GM12878 (cell line): ENCODE measurements around the gene CD63. TPM values are rescaled to one million over a fixed set of nuclear protein-coding genes. Genes with fewer than 3 reads are reported as not detected.
A peak's percentile ranks its signal among the peaks of the same experiment; 100 is the strongest.

Experiments
- BACH1 ChIP-seq: fragments of 450-650 bp; IDR thresholded peaks from 2 replicates; pipeline ENCODE4 v1.6.1; 2017; ENCODE audit warnings: mild to moderate bottlenecking, borderline replicate concordance
- E2F4 ChIP-seq: IDR thresholded peaks from 2 replicates; pipeline ENCODE4 v1.6.1; 2012; ENCODE audit warnings: low read depth, low read length, improper control_type of control experiment
- MTA2 ChIP-seq: fragments of 450-650 bp; IDR thresholded peaks from 2 replicates; pipeline ENCODE4 v1.6.1; 2016; ENCODE audit warnings: low read depth, mild to moderate bottlenecking, moderate library complexity
- MYB ChIP-seq: fragments of 150-350 bp; IDR thresholded peaks from 2 replicates; pipeline ENCODE4 v1.6.1; 2014; ENCODE audit warnings: mild to moderate bottlenecking, low read depth, low read length, borderline replicate concordance
- PBX3 ChIP-seq: IDR thresholded peaks from 2 replicates; pipeline ENCODE4 v1.6.1; 2011; ENCODE audit warnings: mild to moderate bottlenecking, low read depth, low read length, moderate library complexity; ENCODE audit not compliant: insufficient replicate concordance
- POLR2A ChIP-seq: IDR thresholded peaks from 2 replicates; pipeline ENCODE4 v1.6.1; 2011; ENCODE audit warnings: low read depth, mild to moderate bottlenecking, low read length
- RUNX3 ChIP-seq: IDR thresholded peaks from 2 replicates; pipeline ENCODE4 v1.6.1; 2012; ENCODE audit warnings: low read length, inconsistent platforms
- TARDBP ChIP-seq: IDR thresholded peaks from 2 replicates; pipeline ENCODE4 v1.6.1; 2016; ENCODE audit warnings: borderline replicate concordance
- polyA plus RNA-seq, 11 experiments: library from polyadenylated mRNA; depleted of rRNA in 4 of 11; unstranded in 6 of 11; stranded (reverse) in 5 of 11; fragments of >200 nt; fragmentation: Nextera tagmentation in 4 of 11; fragmentation: Illumina TruSeq in 1 of 11; extraction: Ambion mirVana in 4 of 11; extraction: Trizol in 1 of 11; gene quantifications; 1 replicate in 1 of 11; 2 replicates in 10 of 11; pipeline versions ENCODE4 v1.2.1 to v1.2.3, GENCODE V29; 2011 to 2016; ENCODE audit warnings: inconsistent platforms in 2 of 11, missing spikeins in 2 of 11, low read depth in 1 of 11
- total RNA-seq, 4 experiments: library from RNA; depleted of rRNA in 3 of 4; stranded (reverse); fragments of >200 nt in 3 of 4; fragmentation: Illumina TruSeq in 1 of 4; extraction: Trizol in 1 of 4; gene quantifications; 2 replicates each; pipeline versions ENCODE4 v1.2.1 to v1.2.3, GENCODE V29; 2013 to 2021
- TF ChIP-seq, protein P1 (sequence below), 3 experiments: IDR thresholded peaks in 2 of 3; conservative IDR thresholded peaks in 1 of 3; 2 replicates each; pipeline ENCODE4 v1.5.1; 2011; ENCODE audit warnings: low read depth in 3 of 3, low read length in 3 of 3, mild to moderate bottlenecking in 3 of 3, control low read depth in 2 of 3, moderate library complexity in 2 of 3, inconsistent platforms in 1 of 3, mixed read lengths in 1 of 3; ENCODE audit not compliant: control insufficient read depth in 2 of 3, insufficient read depth in 1 of 3; ENCODE audit errors: extremely low read depth in 1 of 3
- TF ChIP-seq, protein P2 (sequence below): fragments of 450-650 bp; IDR thresholded peaks from 2 replicates; pipeline ENCODE4 v1.6.1; 2017; ENCODE audit warnings: mild to moderate bottlenecking, low read depth, inconsistent platforms; ENCODE audit not compliant: poor library complexity, severe bottlenecking

Gene CD63
- total and polyA plus RNA-seq, 10 of the 15 experiments (the other 5 are each of a cell fraction or from before 2014, with no cell fraction given) = 147 to 220 (median 183) TPM

- TF ChIP-seq MYB = no peak
- peak; percentile 60; the same call in 1 of the 2 replicates for TF ChIP-seq MTA2
- TF ChIP-seq RUNX3 = peak; percentile 67
- peak; percentile 77 for TF ChIP-seq POLR2A
- TF ChIP-seq, protein P1, sequence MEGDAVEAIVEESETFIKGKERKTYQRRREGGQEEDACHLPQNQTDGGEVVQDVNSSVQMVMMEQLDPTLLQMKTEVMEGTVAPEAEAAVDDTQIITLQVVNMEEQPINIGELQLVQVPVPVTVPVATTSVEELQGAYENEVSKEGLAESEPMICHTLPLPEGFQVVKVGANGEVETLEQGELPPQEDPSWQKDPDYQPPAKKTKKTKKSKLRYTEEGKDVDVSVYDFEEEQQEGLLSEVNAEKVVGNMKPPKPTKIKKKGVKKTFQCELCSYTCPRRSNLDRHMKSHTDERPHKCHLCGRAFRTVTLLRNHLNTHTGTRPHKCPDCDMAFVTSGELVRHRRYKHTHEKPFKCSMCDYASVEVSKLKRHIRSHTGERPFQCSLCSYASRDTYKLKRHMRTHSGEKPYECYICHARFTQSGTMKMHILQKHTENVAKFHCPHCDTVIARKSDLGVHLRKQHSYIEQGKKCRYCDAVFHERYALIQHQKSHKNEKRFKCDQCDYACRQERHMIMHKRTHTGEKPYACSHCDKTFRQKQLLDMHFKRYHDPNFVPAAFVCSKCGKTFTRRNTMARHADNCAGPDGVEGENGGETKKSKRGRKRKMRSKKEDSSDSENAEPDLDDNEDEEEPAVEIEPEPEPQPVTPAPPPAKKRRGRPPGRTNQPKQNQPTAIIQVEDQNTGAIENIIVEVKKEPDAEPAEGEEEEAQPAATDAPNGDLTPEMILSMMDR (IDR thresholded peaks at IDR 0.05 in 2 of 3, conservative IDR thresholded peaks at IDR 0.05 in 1 of 3; ENCODE audit: control insufficient read depth in 2 of 3, extremely low read depth in 1 of 3, insufficient read depth in 1 of 3, low read depth in 3 of 3, low read length in 3 of 3) = no peak; a peak in 1 of 6 replicates
- TF ChIP-seq PBX3 = peak; percentile 94
- TF ChIP-seq, protein P2, sequence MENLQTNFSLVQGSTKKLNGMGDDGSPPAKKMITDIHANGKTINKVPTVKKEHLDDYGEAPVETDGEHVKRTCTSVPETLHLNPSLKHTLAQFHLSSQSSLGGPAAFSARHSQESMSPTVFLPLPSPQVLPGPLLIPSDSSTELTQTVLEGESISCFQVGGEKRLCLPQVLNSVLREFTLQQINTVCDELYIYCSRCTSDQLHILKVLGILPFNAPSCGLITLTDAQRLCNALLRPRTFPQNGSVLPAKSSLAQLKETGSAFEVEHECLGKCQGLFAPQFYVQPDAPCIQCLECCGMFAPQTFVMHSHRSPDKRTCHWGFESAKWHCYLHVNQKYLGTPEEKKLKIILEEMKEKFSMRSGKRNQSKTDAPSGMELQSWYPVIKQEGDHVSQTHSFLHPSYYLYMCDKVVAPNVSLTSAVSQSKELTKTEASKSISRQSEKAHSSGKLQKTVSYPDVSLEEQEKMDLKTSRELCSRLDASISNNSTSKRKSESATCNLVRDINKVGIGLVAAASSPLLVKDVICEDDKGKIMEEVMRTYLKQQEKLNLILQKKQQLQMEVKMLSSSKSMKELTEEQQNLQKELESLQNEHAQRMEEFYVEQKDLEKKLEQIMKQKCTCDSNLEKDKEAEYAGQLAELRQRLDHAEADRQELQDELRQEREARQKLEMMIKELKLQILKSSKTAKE = no peak
- TF ChIP-seq BACH1 = peak; percentile 21; the same call in 1 of the 2 replicates
- TF ChIP-seq TARDBP = peak; percentile 57; the same call in 1 of the 2 replicates
- no peak for TF ChIP-seq E2F4
These were observed at the start of gene CD63 (continued) for GRCh38 chr12:55728939-55729818.
